HG03342 (cell line): ENCODE data around the gene IMMT.

Source experiments
- ATAC-seq: cut with Tn5 transposase; IDR thresholded peaks from one replicate; pipeline ENCODE4 v1.9.1; 2021; ENCODE audit warnings: mild to moderate bottlenecking, moderate library complexity; ENCODE audit not compliant: unreplicated experiment

Gene IMMT

GRCh38 chr2:86094229-86094628 lies 101.0 kb downstream of the IMMT start:
- no peak for ATAC-seq
